ENCODE measurements around the gene FAM163B.

Gene FAM163B

DNA sequence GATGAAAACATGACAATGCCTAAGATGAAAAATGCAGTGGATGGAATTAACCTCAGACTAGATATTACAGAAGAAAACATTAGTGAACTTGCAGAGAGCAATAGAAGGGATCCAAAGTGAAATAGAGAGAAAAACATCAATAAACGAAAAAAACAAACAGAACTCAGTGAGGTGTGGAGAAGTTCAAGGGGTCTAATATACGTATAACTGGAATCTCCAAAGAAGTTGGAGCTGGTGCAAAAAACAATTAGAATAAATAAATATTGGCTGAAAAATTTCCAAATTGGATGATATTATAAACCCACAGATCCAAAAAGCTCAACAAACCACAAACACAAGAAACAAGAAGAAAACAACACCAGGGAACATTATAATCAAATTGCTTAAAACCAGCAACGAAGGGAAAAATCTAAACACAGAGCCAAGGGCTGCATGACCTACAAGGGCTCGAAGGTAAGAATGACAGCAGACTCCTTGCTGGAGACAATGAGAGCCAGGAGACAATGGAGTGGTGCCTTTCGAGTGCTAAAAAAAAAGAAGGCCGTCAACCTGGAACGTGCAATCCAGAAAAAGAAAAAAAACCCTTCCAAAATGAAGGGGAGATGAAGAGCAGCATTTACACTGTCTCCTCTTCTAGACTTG, 11.8 kb downstream of the FAM163B start:
- no peak for DNase-seq

GRCh38 chr9:133595910-133596309, 13.3 kb downstream of the FAM163B start:
- no peak for DNase-seq

DNA sequence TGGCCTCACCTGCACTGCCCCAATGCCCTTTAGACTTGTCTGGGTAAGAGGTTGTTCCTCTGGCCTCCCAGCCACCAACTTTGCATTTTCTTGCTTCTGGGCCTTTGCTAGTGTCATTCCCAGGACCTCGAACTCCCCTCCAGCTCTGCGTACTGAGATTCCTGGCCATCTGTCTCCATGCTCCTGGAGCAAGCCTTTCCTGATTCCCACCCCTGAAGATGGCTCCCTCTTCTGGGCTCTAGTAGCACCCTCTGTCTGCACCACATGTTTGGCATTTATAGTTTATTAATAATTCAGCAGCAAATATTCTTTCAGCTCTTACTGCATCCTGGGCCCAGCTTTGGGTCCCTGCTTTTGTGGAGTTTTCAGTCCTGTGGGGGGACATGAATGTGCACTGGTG, 14.9 kb downstream of the FAM163B start:
- no peak for DNase-seq

- DNase-seq = no peak
Measured at GRCh38 chr9:133593587-133594253, 15.5 kb downstream of the FAM163B start.

DNA sequence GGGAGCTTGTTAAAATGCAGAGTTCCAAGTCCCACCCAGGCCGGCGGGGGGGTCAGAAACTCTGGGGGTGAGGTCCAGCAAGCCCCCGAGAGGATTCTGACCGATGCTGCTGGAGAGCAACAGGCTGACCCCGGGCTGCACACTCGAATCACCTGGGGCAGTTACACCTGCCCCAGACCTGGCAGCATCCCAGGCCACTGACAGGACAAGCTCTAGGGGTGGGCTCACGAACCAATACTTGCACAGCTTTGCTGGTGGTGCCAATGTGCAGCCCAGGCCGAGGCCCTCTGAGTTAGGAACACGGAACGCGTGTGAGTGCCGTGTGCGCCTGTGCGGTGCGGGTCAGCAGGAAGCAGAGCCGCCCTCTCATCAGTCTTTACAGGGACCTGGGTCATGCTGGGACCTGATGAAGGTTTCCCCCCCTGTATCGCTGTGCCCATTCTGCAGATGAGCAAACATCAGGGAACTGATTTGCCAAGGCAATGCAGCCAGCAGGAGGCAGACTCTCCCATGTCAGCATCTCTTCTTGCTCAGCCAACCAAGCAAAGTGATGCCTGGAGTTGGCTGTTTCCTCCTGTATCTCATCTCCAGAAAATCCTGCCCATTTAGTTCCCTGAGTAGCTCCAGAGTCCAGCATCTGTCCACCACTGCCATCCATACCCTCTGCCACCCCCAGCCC, 16.3 kb downstream of the FAM163B start:
- DNase-seq = no peak

GRCh38 chr9:133591985-133592384, 17.2 kb downstream of the FAM163B start:
- DNase-seq = no peak

- DNase-seq = no peak
Measured at GRCh38 chr9:133591116-133591910, 17.9 kb downstream of the FAM163B start.

GRCh38 chr9:133590231-133590855, 18.8 kb downstream of the FAM163B start:
- no peak for DNase-seq

- DNase-seq = peak; percentile 84
Measured at GRCh38 chr9:133589454-133590227, 19.5 kb downstream of the FAM163B start.

DNA sequence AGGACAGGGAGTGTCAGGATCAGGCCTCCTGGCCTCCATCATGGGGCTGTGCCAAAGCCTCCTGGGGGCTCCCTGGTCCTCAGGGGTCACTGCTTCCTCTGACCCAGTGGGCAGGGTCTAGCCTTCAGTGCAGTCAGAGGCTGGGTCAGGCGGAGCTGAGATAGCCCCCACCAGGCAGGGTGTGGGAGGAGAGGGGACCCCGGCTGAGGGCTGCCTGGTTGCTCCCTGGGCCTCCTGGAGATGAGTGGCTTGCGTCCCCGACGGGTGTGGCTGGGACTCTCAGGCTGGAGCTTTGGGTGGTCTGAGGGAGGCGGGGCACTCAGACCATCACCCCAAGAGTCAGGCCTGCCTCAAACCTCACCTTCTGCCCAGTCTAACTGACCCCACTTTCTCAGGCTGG, 21.7 kb downstream of the FAM163B start:
- no peak for DNase-seq

GRCh38 chr9:133587051-133587450, 22.1 kb downstream of the FAM163B start:
- no peak for DNase-seq

GRCh38 chr9:133585481-133586351, 23.5 kb downstream of the FAM163B start:
- no peak for DNase-seq

- DNase-seq = no peak
Measured at GRCh38 chr9:133584559-133585476, 24.4 kb downstream of the FAM163B start.

DNA sequence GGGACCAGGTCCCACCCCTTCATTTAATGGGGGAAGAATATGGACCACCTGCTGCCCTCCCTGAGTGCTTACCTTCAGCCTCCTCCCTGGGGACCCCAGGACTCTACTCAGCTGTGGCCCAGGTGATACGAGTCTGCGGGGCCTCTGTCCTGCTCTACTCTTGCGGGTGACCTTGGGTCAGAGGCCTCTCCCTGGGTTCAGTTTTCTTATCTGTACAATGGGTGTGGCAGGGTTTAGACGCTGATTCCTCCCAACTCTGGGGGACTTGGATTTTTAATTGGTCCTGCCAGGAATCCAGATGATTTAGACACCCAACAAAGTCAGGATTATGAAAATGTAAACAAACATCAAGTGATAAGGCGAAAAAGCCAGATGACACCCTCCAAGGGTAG, 25.0 kb downstream of the FAM163B start:
- DNase-seq = no peak

- DNase-seq = no peak
Measured at GRCh38 chr9:133583586-133583985, 25.6 kb downstream of the FAM163B start.

- DNase-seq = no peak
Measured at GRCh38 chr9:133583111-133583510, 26.1 kb downstream of the FAM163B start.

GRCh38 chr9:133582501-133583045, 26.6 kb downstream of the FAM163B start:
- DNase-seq = no peak

GRCh38 chr9:133581513-133582343, 27.5 kb downstream of the FAM163B start:
- no peak for DNase-seq

- no peak for DNase-seq
Measured at GRCh38 chr9:133581011-133581410, 28.2 kb downstream of the FAM163B start.

Measured in activated CD8-positive, alpha-beta memory T cell treated with anti-CD3 and anti-CD28 coated beads, Interleukin-2, amount 50 U/mL, for 48 hours (primary cell).